Measurements from ENCODE around the gene ZMYND8. TPM values are rescaled to one million over a fixed set of nuclear protein-coding genes. Genes with fewer than 3 reads are reported as not detected.
"Not testable (repeated sequence)": the region's sequence is repeated elsewhere in the genome, so short reads cannot be mapped to it uniquely, and the experiment has no call there.

The ZMYND8 gene
- total RNA-seq, 2 experiments from 2014 or later: 28.8 to 29.8 TPM

DNA sequence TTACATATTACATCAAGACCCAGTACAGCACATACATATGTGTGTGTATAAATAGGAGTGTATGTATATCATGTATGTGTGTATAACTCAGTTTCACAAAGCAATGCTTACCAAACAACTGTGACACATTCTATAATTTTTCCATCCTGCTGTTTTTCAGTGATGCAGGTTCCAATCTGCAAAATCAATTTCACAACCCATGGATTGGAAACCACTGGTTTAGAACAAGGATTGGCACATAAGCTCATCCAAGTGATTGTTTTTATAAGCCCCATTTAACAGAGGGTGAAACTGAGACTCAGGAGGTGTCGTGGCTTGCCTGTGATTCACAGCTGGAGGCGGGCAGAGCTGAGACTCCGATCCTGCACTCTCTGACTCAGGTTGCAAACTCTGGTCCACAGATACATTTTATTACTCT, 158.2 kb downstream of the ZMYND8 start:
- Mint-ChIP-seq H3K4me3 (no peak overlapping the region), H3K9me3 (no peaks in the 10 kb centered on the region), H3K36me3 (no peaks in the 10 kb centered on the region), H3K27me3 (peaks cover 3% of the 10 kb centered on the region), H3K4me1 (peaks cover 8% of the 10 kb centered on the region), H3K27ac (no peak overlapping the region)
- peak; percentile 19 for DNase-seq

DNA sequence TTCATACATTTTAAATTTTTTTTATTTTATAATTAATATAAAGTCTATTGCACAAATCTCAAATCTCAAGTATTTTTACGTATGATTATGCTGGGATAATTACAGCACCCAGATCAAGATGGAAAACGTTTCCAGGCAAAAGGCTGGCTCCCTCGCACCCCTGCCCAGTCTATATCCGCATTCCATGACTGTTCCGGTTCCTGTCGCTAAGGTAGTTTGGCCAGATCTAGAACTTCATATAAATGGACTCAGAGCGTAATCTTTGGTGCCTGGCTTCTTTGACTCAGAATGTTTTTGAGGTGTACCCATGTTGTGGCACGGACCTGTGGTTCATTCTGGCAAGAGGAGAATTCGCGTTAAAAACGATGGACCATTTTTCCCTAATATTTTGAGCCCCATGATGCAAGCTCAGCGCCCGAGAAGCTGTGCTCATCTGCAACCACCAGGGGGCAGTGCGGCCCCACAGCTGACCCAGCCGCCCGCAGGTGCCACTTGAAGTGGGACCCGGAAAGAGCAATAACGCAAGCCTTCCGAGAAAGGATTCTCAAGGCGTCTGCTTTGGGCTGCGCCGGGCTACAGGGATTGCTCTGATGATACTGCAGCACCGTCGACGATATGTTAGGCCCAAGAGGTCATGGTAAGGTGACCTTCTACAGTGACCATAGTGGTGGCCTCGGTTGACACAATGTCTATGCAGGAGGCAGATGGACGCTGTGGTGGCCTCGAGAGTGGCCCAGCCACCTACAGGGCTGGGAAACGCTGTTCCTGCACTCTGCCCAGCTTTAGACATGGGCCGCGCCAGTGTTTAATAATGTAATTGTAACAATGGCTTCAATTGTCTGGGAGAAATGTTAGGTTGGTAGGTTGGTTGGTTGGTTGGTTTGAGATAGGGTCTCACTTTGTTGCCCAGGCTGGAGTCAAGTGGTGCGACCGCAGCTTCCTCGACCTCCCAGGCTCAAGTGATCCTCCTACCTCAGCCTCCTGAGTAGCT, 160.1 kb downstream of the ZMYND8 start:
- peaks cover 7% of the 10 kb centered on the region for H3K27me3 Mint-ChIP-seq
- no peak overlapping the region for H3K4me3 Mint-ChIP-seq
- no peak overlapping the region for H3K27ac Mint-ChIP-seq
- peak; percentile 80 for DNase-seq
- H3K4me1 Mint-ChIP-seq: peaks cover 8% of the 10 kb centered on the region
- no peaks in the 10 kb centered on the region for H3K36me3 Mint-ChIP-seq
- H3K9me3 Mint-ChIP-seq: no peaks in the 10 kb centered on the region

DNA sequence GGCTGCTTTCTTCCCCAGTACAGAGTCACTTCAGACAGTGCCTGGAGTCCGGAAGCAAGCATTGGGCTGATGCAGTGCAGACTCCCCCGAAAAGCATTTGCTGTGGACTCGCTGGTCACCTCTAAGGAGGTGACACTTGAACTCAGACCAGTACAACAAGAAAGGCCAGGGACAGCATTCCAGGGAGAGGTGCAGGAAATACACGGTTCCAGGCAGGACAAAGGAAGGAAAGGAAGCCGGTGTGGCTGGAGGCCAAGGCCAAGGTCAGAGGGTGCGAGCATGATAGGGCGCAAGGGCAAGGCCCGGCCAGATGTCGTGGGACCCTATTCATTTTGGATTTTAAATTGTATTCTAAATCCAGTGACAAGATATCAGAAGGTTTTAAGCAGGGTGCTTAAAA, 160.9 kb downstream of the ZMYND8 start:
- H3K9me3 Mint-ChIP-seq: no peaks in the 10 kb centered on the region
- H3K27me3 Mint-ChIP-seq: peaks cover 7% of the 10 kb centered on the region
- no peaks in the 10 kb centered on the region for H3K36me3 Mint-ChIP-seq
- H3K27ac Mint-ChIP-seq: no peak overlapping the region
- no peak overlapping the region for H3K4me3 Mint-ChIP-seq
- no peak for DNase-seq
- H3K4me1 Mint-ChIP-seq: peaks cover 8% of the 10 kb centered on the region

DNA sequence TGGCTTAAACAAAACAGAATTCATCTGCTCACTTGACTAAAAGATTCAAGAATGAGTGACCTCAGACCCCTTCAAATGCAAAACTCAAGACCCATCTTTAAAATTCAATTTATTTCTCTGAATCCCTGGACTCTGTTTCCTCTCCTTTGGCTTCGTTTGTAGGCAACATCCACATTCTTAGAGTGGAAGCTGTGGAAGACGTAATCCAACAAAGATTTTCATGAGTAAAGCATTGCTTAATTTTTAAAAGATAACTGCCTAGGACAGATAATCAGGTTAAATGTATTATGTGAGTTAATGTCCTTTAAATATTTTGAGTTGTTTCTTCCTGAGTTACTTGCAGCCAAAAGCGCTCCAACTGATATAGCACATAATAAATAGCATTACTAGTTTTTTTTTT, 164.5 kb downstream of the ZMYND8 start:
- Mint-ChIP-seq H3K36me3 (no peaks in the 10 kb centered on the region), H3K27ac (no peak overlapping the region), H3K9me3 (no peaks in the 10 kb centered on the region), H3K4me3 (no peak overlapping the region), H3K4me1 (peaks cover 8% of the 10 kb centered on the region), H3K27me3 (peaks cover 25% of the 10 kb centered on the region)
- DNase-seq: no peak

DNA sequence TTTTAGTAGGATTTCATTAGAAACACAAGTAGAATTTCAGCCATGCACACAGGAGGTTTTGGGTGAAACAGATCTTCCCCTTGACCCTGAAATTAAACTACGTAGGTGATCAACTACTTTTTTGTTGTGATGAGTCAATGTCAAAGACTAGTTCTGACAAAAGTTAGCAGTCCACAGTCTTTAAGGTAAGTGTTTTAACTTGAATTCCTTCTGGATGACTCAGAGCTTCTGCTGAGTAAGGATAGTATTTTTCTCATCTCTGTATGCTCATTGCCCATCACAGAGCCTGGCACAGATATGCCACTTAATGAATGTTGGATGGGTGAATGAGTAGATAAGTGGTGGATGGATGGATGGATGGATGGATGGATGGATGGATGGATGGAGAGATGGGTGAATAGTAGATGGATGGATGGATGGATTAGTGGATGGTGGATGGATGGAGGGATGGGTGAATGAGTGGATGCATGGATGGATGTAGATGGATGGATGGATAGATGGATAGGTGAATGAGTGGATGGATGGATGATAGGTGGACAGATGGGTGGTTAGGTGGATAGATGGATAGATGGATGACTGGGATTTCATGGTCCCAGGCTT, 165.3 kb downstream of the ZMYND8 start:
- Mint-ChIP-seq H3K9me3 (no peaks in the 10 kb centered on the region), H3K4me1 (peaks cover 6% of the 10 kb centered on the region), H3K4me3 (no peak overlapping the region), H3K27ac (no peak overlapping the region), H3K36me3 (no peaks in the 10 kb centered on the region), H3K27me3 (peaks cover 25% of the 10 kb centered on the region)
- DNase-seq: no peak

DNA sequence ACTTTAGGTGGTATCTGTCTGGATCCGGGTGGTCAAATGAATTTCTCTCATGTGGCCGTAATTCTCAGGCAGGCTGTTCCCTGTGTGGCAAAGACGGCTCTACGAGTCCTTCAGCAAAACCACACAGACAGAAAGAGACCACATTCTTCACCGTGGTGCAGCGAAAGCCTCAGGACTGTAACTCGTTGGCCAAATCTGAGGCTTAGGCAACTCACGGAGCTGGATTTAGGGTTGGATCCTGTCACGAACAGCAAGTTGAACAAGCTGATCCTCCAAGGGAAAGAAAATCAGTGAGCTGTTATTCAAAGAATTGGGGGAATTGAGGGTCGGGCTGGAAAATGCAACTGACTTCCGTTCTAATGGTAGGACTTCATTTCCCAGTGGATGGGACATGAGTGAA, 167.4 kb downstream of the ZMYND8 start:
- Mint-ChIP-seq H3K9me3 (no peaks in the 10 kb centered on the region), H3K4me1 (peaks cover 5% of the 10 kb centered on the region), H3K36me3 (no peaks in the 10 kb centered on the region), H3K4me3 (no peak overlapping the region), H3K27ac (no peak overlapping the region), H3K27me3 (peaks cover 22% of the 10 kb centered on the region)
- DNase-seq: no peak

DNA sequence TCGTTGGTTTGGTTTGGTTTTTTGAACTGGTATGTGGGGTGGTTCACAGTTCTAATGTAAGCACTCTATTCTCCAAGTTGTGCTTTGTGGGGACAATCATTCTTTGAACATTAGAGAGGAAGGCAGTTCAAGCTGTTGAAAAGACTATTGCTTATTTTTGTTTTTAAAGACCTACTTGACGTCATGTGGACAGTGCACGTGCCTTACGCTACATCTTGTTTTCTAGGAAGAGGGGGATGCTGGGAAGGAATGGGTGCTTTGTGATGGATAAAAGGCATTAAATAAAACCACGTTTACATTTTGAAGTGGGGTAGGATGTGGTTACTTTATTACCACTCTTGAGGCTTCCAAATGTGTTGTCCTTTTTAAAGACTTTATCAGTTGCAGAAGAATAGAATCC, 168.0 kb downstream of the ZMYND8 start:
- H3K27ac Mint-ChIP-seq: no peak overlapping the region
- H3K4me3 Mint-ChIP-seq: no peak overlapping the region
- H3K4me1 Mint-ChIP-seq: peaks cover 5% of the 10 kb centered on the region
- H3K9me3 Mint-ChIP-seq: no peaks in the 10 kb centered on the region
- peaks cover 22% of the 10 kb centered on the region for H3K27me3 Mint-ChIP-seq
- H3K36me3 Mint-ChIP-seq: no peaks in the 10 kb centered on the region
- no peak for DNase-seq

DNA sequence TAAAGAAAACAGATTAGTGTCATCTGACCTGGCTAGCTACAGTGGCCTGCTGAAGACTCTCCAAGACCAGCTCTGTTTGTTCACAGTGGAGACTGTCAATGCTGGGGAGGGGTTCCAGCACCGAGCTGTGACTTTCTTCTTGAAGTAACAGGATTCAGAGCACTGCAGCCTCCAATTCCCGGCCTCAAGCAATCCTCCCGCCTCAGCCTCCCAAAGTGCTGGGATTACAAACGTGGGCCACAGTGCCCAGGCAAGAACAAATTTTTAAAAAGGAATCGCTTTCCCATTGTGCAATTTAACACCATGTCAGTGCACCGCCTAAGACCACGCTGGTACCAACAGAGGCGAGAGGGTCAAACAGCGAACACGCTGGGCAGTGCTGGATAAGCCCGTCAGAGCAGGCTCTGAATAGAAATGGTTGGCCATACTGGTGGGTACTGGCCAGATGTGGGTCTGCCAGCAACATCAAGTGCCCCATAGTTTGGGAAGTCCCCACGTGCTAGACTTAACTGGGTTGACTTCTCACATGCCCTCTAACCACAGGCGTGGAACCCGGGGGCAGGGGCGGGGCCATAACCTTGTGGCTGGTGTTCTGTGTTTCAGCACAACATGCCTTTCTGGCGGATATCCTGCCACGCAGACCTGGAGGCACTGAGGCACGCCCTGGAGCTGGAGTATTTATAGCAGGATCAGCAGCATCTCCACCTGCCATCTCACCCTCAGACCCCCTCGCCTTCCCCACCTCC, 168.9 kb downstream of the ZMYND8 start:
- Mint-ChIP-seq H3K4me3 (no peak overlapping the region), H3K27me3 (peaks cover 22% of the 10 kb centered on the region), H3K4me1 (peaks cover 5% of the 10 kb centered on the region), H3K9me3 (no peaks in the 10 kb centered on the region), H3K36me3 (no peaks in the 10 kb centered on the region), H3K27ac (no peak overlapping the region)
- DNase-seq: no peak

DNA sequence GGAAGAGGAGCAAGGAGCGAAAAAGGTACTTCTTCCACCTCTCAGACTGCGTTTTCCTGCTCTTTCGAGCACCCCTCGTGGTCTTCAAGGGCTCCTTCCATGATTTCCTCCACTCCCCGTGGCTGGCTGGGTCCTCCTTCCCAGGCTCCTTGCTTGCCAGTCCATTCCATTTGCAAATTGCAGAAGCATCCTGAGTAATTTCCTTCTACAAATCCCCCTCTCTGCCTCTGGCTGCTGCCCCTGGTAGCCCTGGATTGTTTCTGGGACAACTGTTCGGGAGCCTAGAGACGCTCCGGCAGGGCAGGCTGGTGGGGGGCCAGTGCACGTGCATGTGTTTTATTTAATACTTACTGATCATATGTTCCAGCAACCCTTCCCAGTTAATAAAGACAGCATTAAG, 173.1 kb downstream of the ZMYND8 start:
- Mint-ChIP-seq H3K27me3 (peaks cover 5% of the 10 kb centered on the region), H3K4me3 (no peak overlapping the region), H3K4me1 (peaks cover 2% of the 10 kb centered on the region), H3K36me3 (no peaks in the 10 kb centered on the region), H3K27ac (no peak overlapping the region), H3K9me3 (no peaks in the 10 kb centered on the region)
- DNase-seq: no peak

DNA sequence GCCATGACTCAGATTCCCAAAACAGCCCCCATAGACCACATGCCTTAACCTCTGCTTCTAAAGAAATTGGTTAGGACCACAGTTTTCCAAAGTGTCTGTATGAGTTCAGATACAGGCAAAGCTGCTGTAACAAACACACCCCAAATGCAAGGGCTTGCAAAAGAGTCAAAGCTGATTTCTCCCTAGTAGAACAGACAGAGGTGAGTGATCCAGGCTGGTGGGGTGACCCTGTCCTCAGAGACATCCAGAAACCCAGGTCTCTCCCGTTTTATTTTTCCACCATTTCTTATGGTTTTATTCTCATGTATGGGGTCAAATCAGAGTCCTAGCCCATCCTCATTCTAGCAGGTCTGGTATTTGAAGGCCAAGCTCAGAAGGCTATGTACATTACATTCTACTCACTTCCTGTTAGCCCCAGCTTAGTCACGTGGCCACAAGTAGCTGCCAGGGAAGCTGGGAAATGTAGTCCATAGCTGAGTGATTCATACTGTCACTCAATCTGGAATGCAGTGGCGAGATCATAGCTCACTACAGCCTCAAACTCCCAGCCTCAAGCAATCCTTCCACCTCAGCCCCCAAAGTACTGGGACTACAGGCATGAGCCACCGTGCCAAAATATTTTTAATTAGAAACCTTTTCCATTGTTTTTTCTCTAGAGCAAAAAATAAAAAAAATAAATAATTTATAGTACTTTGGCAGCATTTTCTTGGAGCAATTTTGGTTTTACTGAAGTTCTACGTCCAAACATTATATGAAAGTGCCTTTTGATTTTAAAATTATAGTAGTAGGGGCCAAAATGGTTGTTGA, 175.2 kb downstream of the ZMYND8 start:
- no peak overlapping the region for H3K4me3 Mint-ChIP-seq
- no peaks in the 10 kb centered on the region for H3K27me3 Mint-ChIP-seq
- no peaks in the 10 kb centered on the region for H3K4me1 Mint-ChIP-seq
- no peak for DNase-seq
- H3K36me3 Mint-ChIP-seq: no peaks in the 10 kb centered on the region
- H3K9me3 Mint-ChIP-seq: no peaks in the 10 kb centered on the region
- H3K27ac Mint-ChIP-seq: no peak overlapping the region

DNA sequence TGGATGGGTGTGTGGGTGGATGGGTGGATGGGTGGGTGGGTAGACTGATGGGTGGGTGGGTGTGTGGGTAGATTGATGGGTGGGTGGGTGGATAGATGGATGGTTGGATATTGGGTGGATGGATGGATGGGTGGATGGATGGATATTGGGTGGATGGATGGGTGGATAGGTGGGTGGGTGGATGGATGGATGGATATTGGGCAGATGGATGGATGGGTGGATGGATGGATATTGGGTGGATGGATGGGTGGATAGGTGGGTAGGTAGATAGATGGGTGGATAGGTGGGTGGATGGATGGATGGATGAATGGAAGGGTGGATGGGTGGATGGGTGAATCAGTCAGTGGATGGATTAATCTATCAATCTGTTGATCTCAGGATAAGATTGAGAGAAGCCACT, 177.2 kb downstream of the ZMYND8 start:
- Mint-ChIP-seq H3K27ac (no peak overlapping the region), H3K27me3 (no peaks in the 10 kb centered on the region), H3K4me1 (no peaks in the 10 kb centered on the region), H3K36me3 (no peaks in the 10 kb centered on the region), H3K9me3 (no peaks in the 10 kb centered on the region), H3K4me3 (no peak overlapping the region)
- no peak for DNase-seq

DNA sequence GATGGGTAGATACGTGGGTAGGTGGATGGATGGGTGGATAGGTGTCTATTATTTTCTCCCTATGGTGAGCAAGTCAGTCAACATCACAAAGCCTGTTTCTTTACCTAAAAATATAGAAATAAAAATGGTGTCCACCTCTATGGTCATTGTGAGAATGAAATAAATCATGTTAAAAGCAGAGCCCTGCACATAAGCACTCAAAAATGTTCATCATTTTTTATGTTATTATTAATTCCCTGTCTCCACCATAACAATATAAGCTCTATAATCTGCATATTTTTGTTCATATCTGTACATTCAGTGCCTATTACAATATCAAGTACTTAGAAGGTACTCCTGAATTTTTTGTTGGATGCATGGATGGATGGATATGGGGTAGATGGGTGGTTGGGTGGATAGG, 177.6 kb downstream of the ZMYND8 start:
- no peaks in the 10 kb centered on the region for H3K27me3 Mint-ChIP-seq
- no peak overlapping the region for H3K4me3 Mint-ChIP-seq
- no peaks in the 10 kb centered on the region for H3K4me1 Mint-ChIP-seq
- H3K9me3 Mint-ChIP-seq: no peaks in the 10 kb centered on the region
- no peaks in the 10 kb centered on the region for H3K36me3 Mint-ChIP-seq
- DNase-seq: no peak
- no peak overlapping the region for H3K27ac Mint-ChIP-seq

DNA sequence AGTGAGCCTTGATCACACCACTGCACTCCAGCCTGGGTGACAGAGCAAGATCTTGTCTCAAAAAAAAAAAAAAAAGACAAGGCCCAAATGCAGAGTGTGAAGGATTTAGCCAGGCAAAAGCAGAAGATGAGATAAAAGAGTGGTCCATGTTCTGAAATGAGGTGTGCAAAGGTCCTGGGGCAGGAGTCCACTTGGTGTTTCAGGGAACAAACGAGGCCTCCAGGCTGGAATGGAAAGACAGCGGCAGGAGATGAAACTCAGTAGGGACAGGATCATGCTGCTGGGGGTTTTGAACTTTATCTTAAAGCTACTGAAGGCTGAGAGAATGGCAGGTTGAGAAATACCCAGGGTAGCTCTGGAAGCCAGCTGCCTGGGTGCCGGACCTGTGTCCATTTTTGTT, 178.2 kb downstream of the ZMYND8 start:
- H3K36me3 Mint-ChIP-seq: no peaks in the 10 kb centered on the region
- DNase-seq: no peak
- no peaks in the 10 kb centered on the region for H3K27me3 Mint-ChIP-seq
- H3K27ac Mint-ChIP-seq: no peak overlapping the region
- no peak overlapping the region for H3K4me3 Mint-ChIP-seq
- H3K4me1 Mint-ChIP-seq: no peaks in the 10 kb centered on the region
- no peaks in the 10 kb centered on the region for H3K9me3 Mint-ChIP-seq

DNA sequence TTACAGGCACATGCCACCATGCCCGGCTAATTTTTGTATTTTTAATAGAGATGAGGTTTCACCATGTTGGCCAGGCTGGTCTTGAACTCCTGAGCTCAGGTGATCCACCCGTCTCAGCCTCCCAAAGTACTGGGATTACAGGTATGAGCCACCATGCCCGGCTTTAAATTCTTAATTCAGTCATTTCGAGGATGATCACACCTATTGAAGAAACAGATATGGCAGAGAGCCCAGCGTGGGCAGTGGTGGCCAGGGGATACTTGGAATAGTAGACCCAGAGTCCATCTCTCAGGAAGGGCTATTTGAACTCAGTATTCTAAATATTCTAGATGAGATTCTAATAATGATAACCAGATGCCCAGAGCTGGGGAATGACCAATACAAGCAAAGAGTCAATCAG, 180.3 kb downstream of the ZMYND8 start:
- H3K4me1 Mint-ChIP-seq: not testable (repeated sequence)

DNA sequence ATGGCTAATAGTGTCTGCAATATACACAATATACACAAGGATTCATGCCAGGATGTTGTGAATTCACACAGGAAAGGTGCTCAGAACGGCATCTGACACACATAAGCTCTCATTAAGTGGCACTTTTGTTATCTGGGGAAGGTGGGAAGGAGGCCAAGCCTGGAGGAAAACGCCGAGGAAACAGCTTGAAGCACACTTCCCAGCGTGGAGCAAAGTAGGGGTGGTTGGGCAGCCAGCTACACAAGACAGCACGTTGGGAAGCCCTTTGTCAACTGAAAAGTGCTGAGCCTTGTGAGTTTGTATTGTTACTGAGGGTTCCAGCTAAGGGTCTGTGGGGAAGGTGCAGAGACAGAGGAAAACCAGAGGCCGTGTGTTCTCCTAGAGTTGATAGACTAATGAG, 181.0 kb downstream of the ZMYND8 start:
- Mint-ChIP-seq H3K4me3 (no peak overlapping the region), H3K36me3 (no peaks in the 10 kb centered on the region), H3K9me3 (no peaks in the 10 kb centered on the region), H3K27me3 (no peaks in the 10 kb centered on the region), H3K27ac (no peak overlapping the region), H3K4me1 (no peaks in the 10 kb centered on the region)
- DNase-seq: no peak

More for the DNA sequence above, 180.3 kb downstream of the ZMYND8 start:
- not testable (repeated sequence) for H3K4me3 Mint-ChIP-seq, H3K9me3 Mint-ChIP-seq, H3K27ac Mint-ChIP-seq, H3K27me3 Mint-ChIP-seq, DNase-seq, H3K36me3 Mint-ChIP-seq

Data from activated naive CD8-positive, alpha-beta T cell treated with anti-CD3 and anti-CD28 coated beads for 36 hours (primary cell).